Body of pancreas (tissue), 4 donors: ENCODE results near the gene SLC13A4. TPM values are rescaled to one million over a fixed set of nuclear protein-coding genes. Genes with fewer than 3 reads are reported as not detected.
A peak's percentile ranks its signal among the peaks of the same experiment; 100 is the strongest.

Experiments
- ATAC-seq: fragments of 150-250 bp; one replicate; pipeline ENCODE4 v1.9.1; 2016
- DNase-seq, 4 donors: peaks; one replicate each; pipeline ENCODE4 v3.0.0-alpha.2; 2019
- H3K27ac ChIP-seq, 4 donors: fragments of 200-600 bp; sonication (generic); 1 replicate in 3 of 4; 2 replicates in 1 of 4; pipeline versions ENCODE4 v1.5.1 to v1.6.1; 2016 to 2019; ENCODE audit warnings: mild to moderate bottlenecking in 1 of 4, mixed read lengths in 1 of 4, moderate library complexity in 1 of 4
- H3K27me3 ChIP-seq, 2 donors: fragments of 200-600 bp; sonication (generic); one replicate each; pipeline ENCODE4 v1.6.0; 2016; ENCODE audit warnings: mild to moderate bottlenecking in 1 of 2
- H3K36me3 ChIP-seq, 2 donors: fragments of 200-600 bp; sonication (generic); replicated peaks in 1 of 2; 2 replicates each; pipeline ENCODE4 v1.5.1; 2016; ENCODE audit warnings: low read depth in 2 of 2; ENCODE audit not compliant: insufficient read depth in 1 of 2
- H3K4me1 ChIP-seq: fragments of 200-600 bp; sonication (generic); one replicate; pipeline ENCODE4 v1.6.0; 2016
- H3K4me3 ChIP-seq, 2 donors: fragments of 200-600 bp; sonication (generic); 1 replicate in 1 of 2; 2 replicates in 1 of 2; pipeline ENCODE4 v1.5.1; 2016 to 2019
- H3K9me3 ChIP-seq, 3 donors: fragments of 200-600 bp; sonication (generic); 1 replicate in 2 of 3; 2 replicates in 1 of 3; pipeline ENCODE4 v1.5.1; 2016
- POLR2A ChIP-seq, 3 donors: fragments of 450-650 bp; IDR thresholded peaks; one replicate each; pipeline ENCODE4 v1.6.1; 2016; ENCODE audit warnings: antibody characterized with exemption in 3 of 3, mild to moderate bottlenecking in 2 of 3
- WGBS, 2 donors: methylation state at CpG; one replicate each; pipeline ENCODE4 v1.1.5; 2017; 5-methylcytosine and 5-hydroxymethylcytosine counted together
- intact Hi-C: fragments of 100-400 bp; cut with DNase I; formaldehyde crosslinking; loops from one replicate; pipeline ENCODE4 v1.15.1; 2023
- total RNA-seq, 2 donors: library from RNA; depleted of rRNA; stranded (reverse); fragments of >200 nt; gene quantifications; one replicate each; pipeline ENCODE4 v1.1.0, GENCODE V29; 2016
- TF ChIP-seq, protein P1 (sequence below), 7 experiments: fragments of 450-650 bp in 4 of 7; fragments of 200-600 bp in 3 of 7; sonication (generic) in 3 of 7; IDR thresholded peaks; one replicate each; pipeline ENCODE4 v1.5.1; 2016 to 2019; ENCODE audit warnings: antibody characterized with exemption in 7 of 7

The SLC13A4 gene
- total RNA-seq, 2 donors from 2014 or later: not detected

DNA sequence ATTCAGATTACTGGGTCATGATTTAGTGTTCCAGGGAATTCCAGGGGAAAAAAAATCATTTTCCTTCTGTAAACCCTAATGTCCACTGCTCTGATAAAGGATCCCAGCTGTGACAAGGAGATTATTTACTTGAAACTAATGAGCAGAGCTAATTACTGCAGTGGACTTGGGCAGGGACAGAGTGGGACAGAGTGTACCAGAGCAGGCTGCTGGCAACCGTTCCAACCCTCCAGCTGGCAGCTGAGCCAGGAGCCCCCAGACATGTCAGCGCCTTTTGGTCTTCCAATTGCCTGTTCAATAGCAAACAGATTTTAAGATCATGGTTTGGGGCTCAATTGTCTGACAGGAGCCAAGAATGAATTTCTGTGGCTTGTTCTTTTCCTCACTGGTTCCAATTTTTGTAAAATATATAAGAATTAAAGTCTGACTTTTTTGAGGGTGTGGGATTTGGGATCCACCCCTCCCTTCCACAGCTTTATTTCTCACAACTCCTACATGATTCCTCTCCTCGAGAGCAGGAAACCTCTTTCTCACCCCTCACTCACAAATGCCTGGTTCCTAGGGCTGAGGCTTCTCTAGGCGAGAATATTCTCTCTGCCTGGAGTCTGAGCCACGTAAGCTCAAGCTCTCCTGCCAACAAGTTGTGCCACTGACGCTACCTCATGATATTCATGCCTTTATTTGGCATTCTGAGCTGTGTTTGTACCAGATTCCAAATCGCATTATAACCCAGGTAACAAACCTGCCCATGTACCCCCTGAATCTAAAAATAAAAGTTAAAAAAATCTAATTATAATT lies 41.2 kb upstream of the SLC13A4 start:
- Histone ChIP-seq H3K9me3 (no peaks in the 10 kb centered on the region), H3K27me3 (no peaks in the 10 kb centered on the region), H3K4me3 (no peak overlapping the region), H3K27ac (no peak overlapping the region), H3K4me1 (peaks cover 14% of the 10 kb centered on the region), H3K36me3 (no peaks in the 10 kb centered on the region)
- DNase-seq: peak in 3 of 4 donors; percentile 34 to 48 (median 38)
- WGBS, 2 donors: 56 to 67% methylated on average over 7 of the region's 7 CpGs
- TF ChIP-seq, protein P1, sequence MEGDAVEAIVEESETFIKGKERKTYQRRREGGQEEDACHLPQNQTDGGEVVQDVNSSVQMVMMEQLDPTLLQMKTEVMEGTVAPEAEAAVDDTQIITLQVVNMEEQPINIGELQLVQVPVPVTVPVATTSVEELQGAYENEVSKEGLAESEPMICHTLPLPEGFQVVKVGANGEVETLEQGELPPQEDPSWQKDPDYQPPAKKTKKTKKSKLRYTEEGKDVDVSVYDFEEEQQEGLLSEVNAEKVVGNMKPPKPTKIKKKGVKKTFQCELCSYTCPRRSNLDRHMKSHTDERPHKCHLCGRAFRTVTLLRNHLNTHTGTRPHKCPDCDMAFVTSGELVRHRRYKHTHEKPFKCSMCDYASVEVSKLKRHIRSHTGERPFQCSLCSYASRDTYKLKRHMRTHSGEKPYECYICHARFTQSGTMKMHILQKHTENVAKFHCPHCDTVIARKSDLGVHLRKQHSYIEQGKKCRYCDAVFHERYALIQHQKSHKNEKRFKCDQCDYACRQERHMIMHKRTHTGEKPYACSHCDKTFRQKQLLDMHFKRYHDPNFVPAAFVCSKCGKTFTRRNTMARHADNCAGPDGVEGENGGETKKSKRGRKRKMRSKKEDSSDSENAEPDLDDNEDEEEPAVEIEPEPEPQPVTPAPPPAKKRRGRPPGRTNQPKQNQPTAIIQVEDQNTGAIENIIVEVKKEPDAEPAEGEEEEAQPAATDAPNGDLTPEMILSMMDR (IDR thresholded peaks at IDR 0.05): no peak
- no peak for TF ChIP-seq POLR2A (IDR thresholded peaks at IDR 0.05)
- intact Hi-C loops: no loop called here
- peak; percentile 63 for ATAC-seq

DNA sequence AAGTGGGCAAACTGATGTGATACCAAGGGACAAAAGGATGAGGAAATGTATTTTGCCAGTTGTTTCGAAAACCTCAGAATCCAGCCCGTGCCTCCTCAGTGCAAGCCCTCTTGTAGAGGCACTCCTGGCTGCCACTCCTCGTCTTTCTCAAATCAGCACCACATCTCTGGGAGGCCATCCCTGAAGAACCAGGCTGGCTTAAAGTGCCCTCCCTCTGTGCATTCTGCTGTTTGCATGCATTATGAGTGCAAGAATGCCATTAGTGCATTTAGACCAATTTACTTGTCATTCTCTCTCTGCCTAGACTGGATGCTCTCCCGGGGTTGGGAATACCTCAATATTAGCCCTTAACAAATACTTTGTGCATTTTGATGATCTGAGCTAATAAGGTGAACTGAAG lies 40.5 kb upstream of the SLC13A4 start:
- DNase-seq (no peak), ATAC-seq (no peak)
- Histone ChIP-seq H3K4me3 (no peak overlapping the region), H3K27ac (no peak overlapping the region), H3K36me3 (no peaks in the 10 kb centered on the region), H3K9me3 (no peaks in the 10 kb centered on the region), H3K27me3 (no peaks in the 10 kb centered on the region), H3K4me1 (peaks cover 6% of the 10 kb centered on the region)
- TF ChIP-seq, protein P1 (IDR thresholded peaks at IDR 0.05): no peak
- TF ChIP-seq POLR2A (IDR thresholded peaks at IDR 0.05): no peak
- intact Hi-C loops: no loop called here
- 48 to 64% methylated on average over 4 of the region's 4 CpGs for WGBS, 2 donors

DNA sequence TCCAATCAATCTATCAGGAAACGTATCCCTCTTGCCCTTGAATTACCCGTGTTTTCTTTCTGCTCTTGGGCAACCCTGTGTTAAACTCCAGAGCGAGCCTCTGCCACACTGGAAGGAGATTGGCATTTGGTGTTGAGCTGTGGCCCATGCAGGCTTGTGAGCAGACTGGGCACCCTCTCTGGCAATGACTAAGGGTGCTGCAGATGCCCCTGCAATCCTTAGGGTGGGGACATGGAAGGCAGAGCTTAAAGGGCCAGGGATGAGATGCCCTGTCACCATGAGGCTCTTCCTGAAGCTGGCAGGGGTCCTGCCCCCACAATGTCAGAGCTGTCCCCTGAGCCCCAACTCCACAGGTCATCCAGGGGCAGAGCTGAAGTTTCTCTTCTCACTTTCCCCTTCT lies 40.1 kb upstream of the SLC13A4 start:
- peaks cover 2% of the 10 kb centered on the region for H3K4me1 ChIP-seq
- no peak for DNase-seq
- no peak overlapping the region for H3K4me3 ChIP-seq
- intact Hi-C loops: no loop called here
- TF ChIP-seq, protein P1 (IDR thresholded peaks at IDR 0.05): no peak
- no peak for TF ChIP-seq POLR2A (IDR thresholded peaks at IDR 0.05)
- no peaks in the 10 kb centered on the region for H3K36me3 ChIP-seq
- no peaks in the 10 kb centered on the region for H3K9me3 ChIP-seq
- WGBS, 2 donors: 36 to 39% methylated on average over 3 of the region's 3 CpGs
- ATAC-seq: no peak
- H3K27ac ChIP-seq: no peak overlapping the region
- H3K27me3 ChIP-seq: no peaks in the 10 kb centered on the region

DNA sequence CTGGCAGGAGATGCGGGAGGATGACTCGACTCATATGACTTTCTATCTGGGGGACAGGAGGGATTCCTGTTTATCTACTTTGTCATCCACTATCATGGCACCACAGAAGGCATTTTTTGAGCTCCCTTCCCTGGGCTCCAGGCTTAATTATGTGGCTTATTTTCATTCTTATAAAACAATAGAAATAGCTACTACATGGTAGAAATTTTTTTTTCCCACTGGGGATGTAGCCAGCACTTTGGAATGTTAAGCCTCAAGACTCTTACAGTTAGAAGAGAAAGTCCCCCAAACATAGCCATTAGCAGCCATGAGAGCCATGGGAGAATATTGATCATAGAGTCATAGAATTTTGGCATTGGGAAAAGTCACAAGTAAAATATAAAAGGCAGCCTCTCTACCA lies 35.3 kb upstream of the SLC13A4 start:
- Histone ChIP-seq H3K36me3 (no peaks in the 10 kb centered on the region), H3K9me3 (no peaks in the 10 kb centered on the region), H3K4me1 (no peaks in the 10 kb centered on the region), H3K4me3 (no peak overlapping the region), H3K27ac (no peak overlapping the region), H3K27me3 (no peaks in the 10 kb centered on the region)
- no peak for DNase-seq
- no peak for ATAC-seq
- intact Hi-C loops: no loop called here
- TF ChIP-seq, protein P1 (IDR thresholded peaks at IDR 0.05): no peak
- no peak for TF ChIP-seq POLR2A (IDR thresholded peaks at IDR 0.05)
- WGBS, 2 donors: 83 to 85% methylated on average over 2 of the region's 2 CpGs
